NOMO-1 treated with dmso at 0.1 percent for 144 hours (cell line): Measurements from ENCODE around the gene C17orf50.
"Not testable (repeated sequence)": the region's sequence is repeated elsewhere in the genome, so short reads cannot be mapped to it uniquely, and the experiment has no call there.

ENCODE experiments used
- DNase-seq: peaks from one replicate; lab custom pipeline; 2025; ENCODE audit not compliant: unreplicated experiment; lab: John Stamatoyannopoulos, UW

C17orf50 gene

DNA sequence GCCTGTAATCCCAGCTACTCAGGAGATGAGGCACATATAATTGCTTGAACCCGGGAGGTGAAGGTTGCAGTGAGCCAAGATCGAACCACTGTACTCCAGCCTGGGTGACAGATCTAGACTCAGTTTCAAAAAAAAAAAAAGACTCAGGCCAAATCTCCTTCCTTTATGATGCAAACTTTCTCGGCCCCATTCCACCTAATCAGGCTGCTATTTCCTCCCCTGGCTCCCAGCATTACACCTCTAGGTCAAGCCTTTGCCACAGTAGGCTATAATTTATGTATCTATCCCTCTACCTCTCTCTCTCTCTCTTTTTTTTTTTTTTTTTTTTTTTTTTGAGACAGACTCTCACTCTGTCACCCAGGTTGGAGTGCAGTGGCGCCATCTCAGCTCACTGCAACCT lies 9.1 kb upstream of the C17orf50 start:
- DNase-seq = not testable (repeated sequence)

GRCh38 chr17:35752471-35752870 lies 8.2 kb upstream of the C17orf50 start:
- no peak for DNase-seq

- DNase-seq = no peak
These were observed 7.5 kb upstream of the C17orf50 start, which contains the start of gene GAS2L2 for GRCh38 chr17:35752945-35753764. GAS2L2 (minus strand) TSS chr17:35753239; CDS start chr17:35752850, 389 bp downstream.

DNA sequence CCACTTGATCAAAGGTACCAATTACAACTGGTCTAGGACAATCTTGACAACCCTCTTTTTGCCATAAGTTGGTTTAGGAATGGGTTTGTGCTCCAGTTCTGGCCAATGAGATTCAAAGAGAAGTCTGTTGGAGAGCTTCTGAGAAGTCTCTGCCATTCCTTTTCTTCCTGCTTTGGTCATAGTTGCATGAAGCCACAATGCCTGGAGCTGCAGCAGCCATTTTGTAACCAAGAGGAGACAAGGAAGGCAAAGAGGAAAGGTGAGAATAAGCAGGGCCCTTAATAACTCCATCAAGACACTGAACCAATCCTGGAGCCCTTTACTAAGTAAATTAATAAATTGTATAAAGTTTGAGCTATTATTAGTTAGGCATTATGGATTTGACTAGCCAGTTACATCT lies 3.4 kb upstream of the C17orf50 start:
- DNase-seq = no peak

- no peak for DNase-seq
These were observed 914 bp downstream of the C17orf50 start for GRCh38 chr17:35761601-35762000.

- no peak for DNase-seq
These were observed 3.1 kb downstream of the C17orf50 start for GRCh38 chr17:35763767-35764122.

DNA sequence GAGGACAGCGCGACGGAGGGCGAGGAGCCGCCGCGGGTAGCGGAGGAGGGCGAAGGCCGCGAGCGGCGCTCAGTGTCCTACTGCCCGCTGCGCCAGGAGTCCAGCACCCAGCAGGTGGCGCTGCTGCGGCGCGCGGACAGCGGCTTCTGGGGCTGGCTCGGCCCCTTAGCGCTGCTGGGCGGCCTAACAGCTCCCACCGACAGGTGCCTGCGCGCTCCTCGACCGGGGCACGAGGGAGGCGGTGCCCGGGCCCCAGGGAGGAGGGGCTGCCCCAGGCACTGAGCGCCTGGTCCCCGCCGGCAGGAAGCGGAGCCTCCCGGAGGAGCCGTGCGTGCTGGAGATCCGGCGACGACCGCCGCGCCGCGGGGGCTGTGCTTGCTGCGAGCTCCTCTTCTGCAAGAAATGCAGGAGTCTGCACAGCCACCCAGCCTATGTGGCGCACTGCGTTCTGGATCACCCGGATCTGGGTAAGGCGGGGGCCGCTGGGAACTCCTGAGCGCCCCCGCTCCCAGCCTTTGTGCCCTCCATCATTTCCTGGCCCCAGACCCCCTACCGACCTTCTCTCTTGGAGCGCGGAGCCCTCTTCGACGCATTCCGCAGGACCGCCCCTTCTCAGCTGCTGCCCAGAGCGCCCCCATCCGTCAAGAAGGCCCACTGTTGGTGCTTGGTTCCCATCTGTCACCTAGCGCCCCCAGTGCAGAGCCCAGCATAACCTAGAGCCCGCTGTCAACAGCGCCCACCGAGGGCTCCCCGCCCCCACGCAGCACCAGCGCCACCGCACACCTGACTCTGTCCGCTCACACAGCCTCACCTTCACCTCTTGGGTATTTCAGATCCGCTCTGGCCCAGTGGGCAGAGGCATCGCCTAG lies 3.7 kb downstream of the C17orf50 start:
- peak; percentile 83 for DNase-seq

DNA sequence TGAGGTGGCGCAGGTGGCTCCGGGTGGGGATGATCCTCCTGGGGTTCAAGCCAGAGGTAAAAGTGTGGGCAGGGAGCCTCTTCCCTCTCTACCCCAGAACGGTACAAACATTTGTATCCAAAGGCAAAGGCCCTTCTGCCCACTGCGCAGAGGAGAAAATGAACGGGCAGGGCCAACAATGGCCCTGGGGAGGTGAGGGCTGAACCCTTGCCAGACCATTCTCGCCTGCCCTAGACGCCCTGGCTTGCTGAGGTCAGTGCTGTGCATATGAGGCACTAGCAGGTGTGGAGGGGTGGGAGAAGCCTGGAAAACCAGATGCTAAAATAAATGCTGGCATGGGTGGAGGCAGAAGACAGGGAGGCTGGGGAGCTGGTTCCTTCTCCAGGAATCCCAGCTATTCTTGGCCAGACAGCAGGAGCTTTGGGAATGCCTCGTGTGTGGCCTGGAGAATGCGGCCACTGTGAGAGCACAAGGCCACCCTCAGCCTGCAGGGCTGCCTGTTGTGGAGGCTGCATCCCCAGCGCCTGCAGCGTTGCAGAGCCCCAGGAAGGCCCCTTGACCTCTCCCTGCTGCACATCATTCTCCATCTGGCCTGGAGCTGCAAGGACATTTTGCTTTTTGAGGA lies 4.5 kb downstream of the C17orf50 start:
- no peak for DNase-seq

- no peak for DNase-seq
These were observed 5.2 kb downstream of the C17orf50 start for GRCh38 chr17:35765756-35766488.

DNA sequence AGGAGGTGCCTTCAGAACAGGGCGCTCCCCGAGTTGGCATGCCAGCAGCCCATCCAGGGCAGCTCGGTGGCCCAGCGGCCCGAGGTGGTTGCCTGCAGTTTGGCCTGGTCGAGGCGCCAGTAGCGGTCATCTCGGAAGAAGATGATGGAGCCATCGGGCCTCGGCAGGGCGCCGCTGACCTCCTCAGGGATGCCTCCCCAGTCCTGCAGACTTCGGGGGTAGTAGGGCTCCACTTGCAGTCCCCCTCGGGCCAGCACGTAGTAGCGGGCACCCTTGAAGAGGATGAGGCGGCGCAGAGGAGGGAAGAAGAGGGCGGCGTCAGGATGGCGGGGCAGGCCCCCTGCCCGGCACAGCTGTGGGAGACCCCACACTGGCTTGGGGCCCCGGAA lies 5.8 kb downstream of the C17orf50 start:
- DNase-seq = no peak

DNA sequence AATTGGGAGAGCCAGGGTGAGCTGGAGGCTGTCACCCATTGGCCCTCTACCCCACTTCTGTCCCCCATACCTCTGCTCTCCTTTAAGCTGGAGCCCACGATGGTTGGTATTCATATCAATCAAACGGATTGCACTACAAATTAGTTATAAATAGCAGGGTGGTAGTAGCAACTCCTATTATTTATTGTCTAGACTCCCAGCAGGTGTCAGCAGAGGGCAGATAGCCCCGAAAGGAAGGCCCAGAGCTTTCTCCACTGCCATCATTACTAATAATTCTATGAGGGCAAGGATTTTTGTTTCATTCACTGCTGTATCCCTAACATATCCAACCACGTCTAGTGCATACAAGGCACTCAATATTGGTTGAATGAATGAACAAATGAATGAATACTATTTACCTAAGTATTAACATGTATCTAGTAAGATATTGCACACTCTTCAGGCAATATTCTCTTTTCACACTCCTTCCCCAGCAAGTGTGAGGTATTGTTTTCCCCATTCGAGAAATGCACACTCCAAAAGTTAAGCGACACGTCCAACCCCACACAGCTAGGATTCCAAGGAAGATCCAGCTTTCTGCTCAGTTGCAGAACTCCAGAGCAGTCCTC lies 6.3 kb downstream of the C17orf50 start:
- DNase-seq = peak; percentile 22

GRCh38 chr17:35768797-35769196 lies 8.1 kb downstream of the C17orf50 start:
- no peak for DNase-seq

- no peak for DNase-seq
These were observed 9.3 kb downstream of the C17orf50 start for GRCh38 chr17:35769895-35770486.

DNA sequence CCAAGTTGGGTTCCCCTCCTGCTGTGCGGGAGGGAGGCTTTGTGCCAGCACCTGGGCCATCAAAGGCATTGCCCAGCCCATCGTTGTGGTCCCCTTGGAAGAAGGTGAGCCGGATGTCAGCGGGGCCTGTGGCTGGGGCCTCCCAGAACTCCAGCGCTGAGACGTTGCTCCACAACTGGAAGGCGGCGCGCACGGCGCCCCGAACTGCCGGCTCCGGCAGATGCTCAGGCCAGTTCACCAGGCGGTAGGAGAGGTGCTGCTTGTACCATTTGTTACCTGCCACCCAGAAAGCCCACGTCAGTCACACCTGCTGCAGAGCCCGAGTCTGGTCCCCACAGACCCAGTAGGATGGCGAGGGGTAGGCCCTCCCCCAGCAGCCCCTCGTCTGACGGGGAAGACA lies 12.4 kb downstream of the C17orf50 start:
- DNase-seq = no peak

GRCh38 chr17:35773679-35774425 lies 13.2 kb downstream of the C17orf50 start:
- DNase-seq = no peak

DNA sequence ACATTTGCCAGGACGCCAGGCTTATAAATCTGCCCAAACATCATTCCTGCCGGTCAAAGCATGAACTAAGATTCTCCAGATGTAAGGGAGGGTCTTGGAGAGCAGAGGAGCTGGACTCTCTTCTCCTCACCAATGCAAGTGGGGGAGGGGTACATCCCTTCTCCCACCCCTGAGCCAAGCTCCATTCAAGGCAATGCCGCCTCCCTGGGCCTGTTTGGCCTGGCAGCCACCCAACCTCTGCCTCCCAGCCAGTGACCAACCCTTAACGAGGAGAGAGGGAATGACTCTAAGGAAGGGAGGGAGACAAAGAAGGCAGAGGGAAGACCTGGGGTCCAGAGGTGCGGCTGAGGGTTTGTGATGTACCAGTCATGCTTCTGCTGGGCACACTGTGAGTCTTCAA lies 13.8 kb downstream of the C17orf50 start:
- DNase-seq = no peak

GRCh38 chr17:35775039-35775438 lies 14.4 kb downstream of the C17orf50 start:
- DNase-seq = no peak

GRCh38 chr17:35775583-35775982 lies 14.9 kb downstream of the C17orf50 start:
- DNase-seq = no peak

- no peak for DNase-seq
These were observed 18.0 kb downstream of the C17orf50 start for GRCh38 chr17:35778641-35779196.
